GM19193 (cell line): ENCODE results near the gene SYT9.

Experiments used
- POLR2A ChIP-seq: IDR thresholded peaks from 4 replicates; pipeline ENCODE4 v1.6.1; 2011; ENCODE audit not compliant: insufficient read depth, insufficient read length; ENCODE audit errors: extremely low read depth

The SYT9 gene

DNA sequence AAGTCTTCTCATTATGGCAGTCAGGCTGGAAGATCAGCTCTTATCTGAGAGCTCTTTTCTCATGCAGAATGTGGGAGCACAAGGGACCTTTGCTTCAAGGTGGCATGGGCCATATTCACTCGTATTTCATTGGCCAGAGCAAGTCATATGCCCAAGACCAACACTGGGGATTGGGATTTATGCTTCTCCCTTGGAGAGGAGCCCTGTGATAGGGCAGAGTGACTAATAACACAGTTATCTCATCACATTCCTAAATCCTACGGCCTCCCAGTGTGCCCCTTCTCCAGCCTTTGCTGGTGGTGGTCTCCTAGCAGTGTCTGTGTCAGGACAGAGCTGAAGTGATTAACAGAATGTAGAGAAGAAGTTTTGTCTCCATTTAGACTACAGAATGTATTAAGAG, 48.6 kb downstream of the SYT9 start:
- no peak for TF ChIP-seq POLR2A

DNA sequence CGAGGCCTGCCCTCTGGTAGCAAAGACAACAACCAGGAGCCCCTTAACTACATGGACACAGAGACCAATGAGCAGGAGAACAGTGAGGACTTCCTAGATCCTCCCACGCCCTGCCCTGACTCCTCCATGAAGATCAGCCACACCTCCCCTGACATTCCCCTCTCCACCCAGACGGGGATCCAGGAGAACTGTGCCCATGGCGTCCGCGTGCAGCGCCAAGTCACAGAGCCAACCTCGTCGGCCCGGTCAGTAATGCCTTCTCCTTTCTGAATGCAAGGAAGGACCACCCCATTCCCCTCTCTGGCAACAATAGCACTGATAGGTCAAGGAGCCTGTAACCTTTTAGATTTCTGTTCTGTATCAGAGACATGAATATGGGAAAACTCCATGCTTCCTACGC, 51.4 kb downstream of the SYT9 start:
- TF ChIP-seq POLR2A, result no peak

DNA sequence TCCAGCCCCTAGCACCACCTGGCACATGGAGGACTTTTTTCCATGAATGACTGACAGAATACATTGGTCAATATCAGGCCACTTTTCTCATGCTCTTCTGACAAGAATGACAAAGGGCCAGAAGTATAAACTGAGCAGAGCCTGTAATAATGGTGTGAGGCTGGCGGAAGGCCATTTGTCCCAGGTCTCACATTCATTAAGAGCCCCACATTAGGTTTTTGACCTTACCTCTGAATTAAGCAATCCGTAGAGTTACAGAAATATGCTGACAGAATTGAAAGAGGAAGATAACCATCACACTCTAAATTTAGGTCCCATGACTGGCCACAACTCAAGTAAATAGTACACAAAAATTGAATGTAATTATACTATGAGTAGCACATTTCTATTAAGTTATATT, 55.2 kb downstream of the SYT9 start:
- TF ChIP-seq POLR2A, result no peak

DNA sequence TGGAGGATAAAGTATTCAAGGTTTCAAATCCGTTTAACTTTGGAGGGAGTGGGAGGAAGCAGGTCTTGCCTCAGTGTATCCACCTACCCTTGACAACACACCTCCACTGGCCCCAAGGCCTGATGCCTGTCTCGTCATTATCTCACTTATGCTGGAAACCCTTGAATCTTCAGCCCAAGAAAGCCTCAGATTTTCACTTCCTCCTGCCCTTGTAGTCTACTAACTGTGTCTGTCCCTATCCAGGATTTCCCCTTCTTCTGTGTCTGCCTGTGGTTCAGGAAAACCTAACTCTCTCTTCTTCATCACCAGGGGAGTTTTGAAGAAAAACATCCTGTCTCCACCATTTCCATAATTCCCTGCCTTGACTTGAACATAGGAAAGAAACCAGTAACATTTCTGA, 56.1 kb downstream of the SYT9 start:
- no peak for TF ChIP-seq POLR2A

DNA sequence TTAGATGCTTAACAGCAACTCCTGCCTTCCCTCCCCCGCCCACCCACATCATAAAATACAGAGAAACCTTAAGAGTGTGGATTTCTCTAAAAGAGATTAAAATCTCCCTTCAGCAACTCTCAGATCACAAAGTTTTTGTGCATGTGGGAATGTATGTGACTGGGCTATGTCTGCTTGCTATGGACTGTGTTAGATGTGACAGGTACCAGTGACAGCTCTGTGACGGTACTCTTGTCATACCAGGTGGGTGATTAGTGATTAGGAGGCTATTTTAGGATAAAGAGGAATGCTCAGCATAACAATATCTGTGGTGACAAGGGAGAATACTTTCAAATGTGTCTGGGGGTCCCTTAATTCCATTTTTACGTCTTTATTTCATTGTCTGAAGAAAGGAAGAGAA, 60.2 kb downstream of the SYT9 start:
- TF ChIP-seq POLR2A, result no peak

DNA sequence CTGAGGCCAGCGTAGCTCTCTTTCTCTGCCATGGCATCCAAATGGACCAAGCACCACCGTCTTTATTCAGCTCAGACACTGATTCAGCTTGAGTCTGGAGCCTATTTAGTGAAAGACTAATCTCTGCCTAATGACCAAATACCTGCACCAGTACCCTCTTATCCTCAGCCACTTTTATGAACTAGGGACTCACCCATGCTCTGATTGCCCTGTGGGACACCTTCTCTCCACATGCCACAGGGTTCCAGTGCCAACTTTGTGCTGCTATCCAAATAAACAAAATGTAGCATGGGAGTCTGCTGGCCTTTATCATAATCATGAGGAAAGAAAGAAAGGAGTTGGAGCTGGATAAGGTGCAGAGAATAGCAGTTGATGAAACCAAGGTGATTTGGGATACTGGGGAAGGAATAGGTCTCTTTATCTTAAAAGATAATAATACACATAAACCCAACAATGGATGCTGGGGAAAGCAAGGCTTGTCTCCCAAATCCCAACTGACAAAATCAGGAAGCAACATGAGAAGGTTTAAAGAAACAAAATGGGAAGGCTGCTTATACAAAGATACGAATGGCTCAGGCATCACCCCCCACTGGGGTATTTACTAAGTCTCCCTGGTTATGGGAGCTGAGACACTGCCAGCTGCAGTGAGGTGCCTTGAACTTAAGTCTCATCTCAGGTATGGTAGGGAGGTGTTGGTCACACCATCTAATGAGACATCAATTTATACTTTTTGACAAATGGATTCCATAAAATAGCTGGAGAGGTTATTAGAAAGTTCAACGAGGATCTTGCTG, 63.3 kb downstream of the SYT9 start:
- no peak for TF ChIP-seq POLR2A

DNA sequence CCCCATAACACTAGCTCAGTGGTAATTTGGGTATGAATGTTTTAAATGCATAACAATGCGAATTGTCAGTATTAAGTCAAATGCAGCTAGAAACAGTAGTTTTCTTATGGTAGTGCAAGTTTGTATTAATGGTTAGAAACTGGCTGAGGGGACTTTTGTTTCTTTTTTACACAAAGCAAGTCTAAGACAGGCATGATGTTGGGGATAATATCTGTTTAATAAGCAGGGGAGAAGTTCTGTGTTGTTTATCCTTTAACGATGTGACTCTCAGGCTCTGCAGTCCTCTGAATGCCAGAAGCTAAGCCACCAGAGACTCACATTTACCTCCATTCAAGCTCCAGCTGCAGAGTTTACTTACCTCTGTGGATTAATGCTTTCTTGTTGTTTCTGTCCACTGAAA, 67.8 kb downstream of the SYT9 start:
- TF ChIP-seq POLR2A, result no peak

DNA sequence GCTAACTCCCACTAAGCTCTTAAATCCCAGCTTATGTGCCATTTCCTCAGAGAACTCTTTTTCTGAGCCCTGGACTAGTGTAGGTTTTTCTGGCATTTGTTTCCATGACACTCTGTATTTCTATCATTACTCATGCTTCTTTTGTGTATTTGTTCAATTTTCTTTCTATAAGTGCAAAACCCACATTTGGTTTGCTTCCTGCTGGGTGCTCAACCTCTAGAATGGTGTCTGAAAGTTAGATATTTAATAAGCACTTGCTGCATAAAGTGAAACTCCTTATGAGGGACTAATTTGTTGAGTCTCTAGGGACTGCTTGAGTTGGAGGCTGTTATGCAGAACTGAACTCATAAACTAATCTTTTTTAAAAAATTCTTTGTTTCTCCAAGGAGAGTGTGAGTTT, 68.6 kb downstream of the SYT9 start:
- TF ChIP-seq POLR2A, result no peak

DNA sequence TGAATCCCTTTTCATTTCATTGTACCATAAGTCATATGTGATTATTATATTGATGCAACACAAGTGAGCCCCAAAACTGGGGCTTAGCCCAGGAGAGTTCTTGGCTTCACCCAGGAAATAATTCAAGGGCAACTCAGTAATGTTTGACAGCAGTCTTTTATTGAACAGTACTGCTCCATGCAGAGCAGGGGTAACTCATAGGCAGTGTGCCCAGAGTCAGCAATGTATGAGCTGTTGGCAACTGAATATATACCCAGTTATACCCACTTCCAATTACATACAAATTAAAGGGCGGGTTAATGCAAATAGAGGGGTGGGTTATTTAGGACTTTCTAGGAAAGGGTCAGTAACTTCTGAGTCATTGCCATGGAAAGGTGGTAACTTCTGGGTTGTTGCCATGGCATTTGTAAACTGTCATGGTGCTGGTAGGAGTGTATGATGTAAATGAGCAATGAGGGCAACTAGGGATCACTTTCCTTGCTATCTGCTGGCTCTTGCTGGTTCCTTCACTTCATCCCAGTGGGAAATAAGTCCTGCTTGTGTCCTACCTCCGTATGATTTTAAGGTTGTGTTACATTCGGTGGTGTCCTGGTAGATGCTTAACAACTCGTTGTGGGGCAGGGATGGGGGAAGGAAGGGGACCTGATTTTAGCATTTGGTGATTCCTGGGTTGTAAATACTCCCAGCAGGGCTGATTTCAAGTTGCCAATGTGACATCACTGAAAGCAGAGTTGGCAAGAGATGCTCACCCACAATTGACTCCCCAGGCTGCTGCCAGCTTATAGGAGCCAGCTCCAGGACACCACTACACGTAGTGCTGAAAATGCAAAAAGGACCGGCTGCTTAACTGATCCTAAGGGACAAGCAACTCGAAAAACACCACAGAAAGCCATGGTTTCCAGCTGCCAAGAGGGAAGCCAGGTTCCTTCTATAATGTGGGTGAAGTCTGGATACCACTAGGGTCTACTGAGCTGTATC, 70.1 kb downstream of the SYT9 start:
- TF ChIP-seq POLR2A, result no peak

DNA sequence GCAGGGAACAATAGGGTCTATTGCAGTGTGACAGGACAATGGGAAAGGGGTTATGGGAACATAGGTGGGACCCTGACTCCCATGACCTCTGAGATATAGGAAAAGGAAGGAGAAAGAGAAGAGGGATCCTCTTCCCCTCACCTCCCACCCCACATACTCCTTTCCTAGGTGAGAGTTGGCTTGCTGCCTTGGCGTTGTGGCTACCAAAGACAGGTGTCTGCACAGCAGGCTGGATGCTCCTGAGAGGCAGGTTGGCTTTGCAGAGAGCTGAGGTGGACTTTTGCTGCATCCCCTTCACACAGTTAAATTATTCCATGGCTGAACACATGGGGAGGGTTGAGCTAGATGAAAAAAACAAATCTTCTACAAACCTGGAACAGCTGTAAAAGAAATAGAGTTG, 80.7 kb downstream of the SYT9 start:
- TF ChIP-seq POLR2A, result no peak

DNA sequence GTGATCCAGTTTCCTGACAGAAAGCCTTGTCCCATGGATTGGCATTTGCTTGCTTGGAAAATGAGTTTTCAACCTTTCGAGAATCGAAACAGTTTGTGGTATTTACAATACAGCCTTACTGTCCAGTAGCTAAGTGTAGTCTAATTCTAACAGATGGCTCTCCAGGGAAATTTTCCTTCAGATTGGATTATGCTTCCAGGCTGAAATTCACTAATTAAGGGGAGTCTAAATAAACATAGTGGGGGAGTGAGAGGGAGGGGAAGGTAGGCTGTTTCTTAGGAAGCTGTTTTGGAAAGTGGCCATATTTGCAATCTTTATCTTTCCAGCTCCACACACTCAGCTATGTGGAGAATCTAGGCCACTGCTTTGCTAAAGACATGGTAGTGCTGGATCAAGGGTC, 81.3 kb downstream of the SYT9 start:
- no peak for TF ChIP-seq POLR2A

DNA sequence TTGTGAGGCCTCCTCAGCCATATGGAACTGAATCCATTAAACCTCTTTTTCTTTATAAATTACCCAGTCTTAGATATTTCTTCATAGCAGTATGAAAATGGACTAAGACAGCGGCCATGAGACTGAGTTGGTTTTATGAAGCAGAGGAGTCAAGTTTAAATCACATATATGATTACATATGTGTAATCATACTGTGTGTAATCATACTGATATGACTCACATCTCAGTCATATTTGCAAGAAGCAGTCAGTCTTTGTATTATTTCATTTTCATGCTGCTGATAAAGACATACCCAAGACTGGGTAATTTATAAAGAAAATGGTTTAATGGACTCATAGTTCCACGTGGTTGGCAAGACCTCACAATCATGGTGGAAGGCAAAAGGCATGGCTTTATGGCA, 89.8 kb downstream of the SYT9 start:
- no peak for TF ChIP-seq POLR2A

DNA sequence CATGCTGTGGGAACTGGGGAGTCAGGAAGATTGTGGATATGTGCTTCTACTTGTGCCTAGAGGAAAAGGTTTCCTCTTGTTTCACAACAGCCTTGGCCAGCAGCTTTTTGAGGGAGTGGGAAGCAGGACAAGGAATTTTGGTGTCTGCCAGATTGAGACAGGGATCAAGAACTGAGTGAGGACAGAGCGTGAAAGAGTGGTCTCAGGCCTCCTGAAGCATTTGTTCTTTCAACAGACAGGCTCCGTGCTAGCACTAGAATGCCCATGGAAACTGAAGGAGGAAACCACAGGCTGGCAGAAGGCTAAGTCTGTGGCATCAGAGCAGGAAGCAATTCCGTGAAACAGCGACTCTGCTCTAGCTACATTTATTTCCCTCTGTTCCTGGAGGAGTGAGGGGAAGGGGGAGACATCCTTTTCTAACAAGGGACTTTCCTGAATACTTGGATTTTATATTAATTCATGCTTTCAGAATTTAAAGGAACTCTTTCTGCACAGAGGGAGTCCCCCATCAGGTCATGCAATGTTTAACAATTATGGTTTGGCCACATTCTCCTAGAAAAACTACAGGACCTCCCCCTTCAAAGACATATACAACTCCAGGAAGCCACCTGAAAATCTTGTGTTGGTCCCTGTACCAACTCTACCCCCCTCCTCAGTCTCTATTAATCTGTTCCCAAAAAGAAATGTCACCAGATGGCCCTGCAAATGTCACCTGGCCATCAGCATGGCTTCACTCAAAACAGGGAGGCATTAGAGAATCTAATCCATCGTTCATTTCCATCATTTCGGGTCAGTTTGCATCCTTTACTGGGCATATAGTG, 96.1 kb downstream of the SYT9 start:
- TF ChIP-seq POLR2A, result no peak

DNA sequence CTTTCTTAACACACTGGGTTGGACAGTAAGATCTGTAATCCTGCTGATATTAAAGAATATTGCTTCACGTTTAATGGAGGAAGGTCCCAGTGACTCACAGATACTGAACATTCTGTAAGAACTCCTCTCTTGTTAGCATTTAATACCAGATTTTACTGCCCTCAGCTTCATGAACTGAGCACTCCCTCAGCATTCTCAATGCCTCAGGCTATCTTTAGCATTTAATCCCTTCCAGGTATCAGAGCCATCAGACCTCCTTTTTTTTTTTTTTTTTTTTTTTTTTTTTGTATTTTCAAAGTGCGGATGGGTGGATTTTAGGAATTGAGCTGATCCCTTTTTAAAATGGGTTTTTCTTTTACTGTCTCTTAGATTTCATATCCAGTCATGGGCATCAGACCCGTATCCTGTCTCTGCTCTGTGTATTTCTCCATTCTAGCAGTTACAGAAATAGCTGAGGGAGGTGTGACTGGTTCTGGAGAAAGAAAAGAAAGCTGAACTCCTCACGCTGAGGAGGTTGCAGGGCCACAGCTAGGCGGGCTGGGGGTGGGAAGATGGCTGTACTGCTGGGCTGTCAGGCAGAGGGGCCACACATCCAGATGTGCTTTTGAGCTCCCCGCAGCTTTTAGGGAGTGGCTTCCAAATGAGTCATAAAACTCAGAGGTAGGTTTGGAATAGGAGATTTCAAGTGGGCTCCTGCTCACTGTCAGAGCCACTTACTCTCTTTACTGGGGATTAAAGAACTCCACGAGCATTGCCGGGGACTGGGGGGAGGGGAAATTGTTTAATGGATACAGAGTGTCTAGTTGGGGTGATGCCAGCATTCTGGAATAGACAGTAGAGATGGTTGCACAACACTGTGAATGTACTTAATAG, 97.0 kb downstream of the SYT9 start:
- no peak for TF ChIP-seq POLR2A
